Right lobe of liver (tissue), 6 donors: ENCODE data around the gene FDXACB1. TPM values are rescaled to one million over a fixed set of nuclear protein-coding genes. Genes with fewer than 3 reads are reported as not detected.

Source experiments
- ATAC-seq, 4 donors: fragments of 200-7000 bp; cut with Tn5 transposase; one replicate each; pipeline ENCODE4 v1.9.1; 2020; ENCODE audit warnings: mild to moderate bottlenecking in 4 of 4, moderate library complexity in 4 of 4
- DNase-seq, 3 donors: peaks; one replicate each; pipeline ENCODE4 v3.0.0-alpha.2; 2020
- H3K27ac ChIP-seq, 3 donors: fragments of 200-600 bp; one replicate each; pipeline ENCODE4 v1.8.0; 2022
- H3K27me3 ChIP-seq, 2 donors: fragments of 200-600 bp; one replicate each; pipeline ENCODE4 v1.8.0; 2022
- H3K36me3 ChIP-seq, 4 donors: fragments of 200-600 bp; sonication (generic) in 1 of 4; one replicate each; pipeline versions ENCODE4 v1.5.1 to v1.8.0; 2017 to 2022; ENCODE audit warnings: control low read depth in 1 of 4
- H3K4me1 ChIP-seq, 4 donors: fragments of 200-600 bp; sonication (generic) in 1 of 4; one replicate each; pipeline versions ENCODE4 v1.5.1 to v1.8.0; 2017 to 2022; ENCODE audit warnings: control low read depth in 1 of 4
- H3K4me3 ChIP-seq, 3 donors: fragments of 200-600 bp; one replicate each; pipeline ENCODE4 v1.8.0; 2022
- H3K9me3 ChIP-seq, 4 donors: fragments of 200-600 bp; sonication (generic) in 1 of 4; one replicate each; pipeline versions ENCODE4 v1.5.1 to v1.8.0; 2017 to 2022; ENCODE audit warnings: control low read depth in 1 of 4
- CTCF ChIP-seq, 4 donors: fragments of 200-600 bp in 3 of 4; fragments of 450-650 bp in 1 of 4; IDR thresholded peaks; one replicate each; pipeline versions ENCODE4 v1.5.1 to v1.8.0; 2016 to 2022; ENCODE audit warnings: antibody characterized with exemption in 4 of 4, mild to moderate bottlenecking in 2 of 4
- POLR2A ChIP-seq: fragments of 450-650 bp; IDR thresholded peaks from one replicate; pipeline ENCODE4 v1.6.1; 2017; ENCODE audit warnings: antibody characterized with exemption, mild to moderate bottlenecking
- WGBS: methylation state at CpG from one replicate; pipeline ENCODE4 v1.1.6; 2018; ENCODE audit warnings: low coverage, low lambda C conversion rate; ENCODE audit not compliant: insufficient coverage; ENCODE audit errors: missing lambda C conversion rate; 5-methylcytosine and 5-hydroxymethylcytosine counted together
- intact Hi-C, 2 donors: fragments of 100-400 bp; cut with DNase I; formaldehyde crosslinking; loops; one replicate each; pipeline versions ENCODE4 v1.11.2 to v1.14.1; 2022
- total RNA-seq, 6 experiments: library from RNA; depleted of rRNA in 2 of 6; stranded (reverse); fragments of >200 nt in 2 of 6; fragmentation: NEBNext Ultra II Directional in 3 of 6; extraction: Animal tissue kit (Norgen Biotek cat#: 25700) in 3 of 6; gene quantifications; one replicate each; pipeline versions ENCODE4 v1.1.0 to v1.2.4, GENCODE V29; 2016 to 2023
- donor health status: DM: no; HTN: yes; CAD: no.
- donor health status: DM: no; HTN: no; CAD: no.
- donor health status: DM: no; HTN: no; CAD: no.
- donor health status: DM: no; HTN: yes; CAD: no.
- donor health status: DM: no; HTN: yes; CAD: no.

Gene FDXACB1
- total RNA-seq, 6 experiments from 2014 or later: 0.90 to 1.3 (median 1.1) TPM

GRCh38 chr11:111837366-111837891 is 41.5 kb downstream of the FDXACB1 start:
- peak overlapping the region in 2 of 3 donors; percentile 51 to 81 for H3K27ac ChIP-seq
- peaks cover 0 to 66% (median 28%) of the 10 kb centered on the region in 4 donors for H3K4me1 ChIP-seq
- H3K4me3 ChIP-seq: no peak overlapping the region
- 90% methylated on average over 5 of the region's 5 CpGs for WGBS
- ATAC-seq (no peak), DNase-seq (no peak)
- no peaks in the 10 kb centered on the region for H3K9me3 ChIP-seq
- intact Hi-C loops: no loop called here
- TF ChIP-seq CTCF (IDR thresholded peaks at IDR 0.05) (no peak), POLR2A (no peak)
- no peaks in the 10 kb centered on the region for H3K36me3 ChIP-seq
- H3K27me3 ChIP-seq: no peaks in the 10 kb centered on the region

GRCh38 chr11:111836721-111837120 is 42.2 kb downstream of the FDXACB1 start:
- Histone ChIP-seq H3K27me3 (no peaks in the 10 kb centered on the region), H3K4me1 (peaks cover 0 to 66% (median 28%) of the 10 kb centered on the region in 4 donors), H3K4me3 (no peak overlapping the region), H3K27ac (peak overlapping the region; percentile 10 to 81 (median 51)), H3K9me3 (no peaks in the 10 kb centered on the region), H3K36me3 (no peaks in the 10 kb centered on the region)
- TF ChIP-seq POLR2A: no peak
- no peak for TF ChIP-seq CTCF (IDR thresholded peaks at IDR 0.05)
- WGBS: 29% methylated on average over 1 of the region's 1 CpG
- intact Hi-C loops: no loop called here
- no peak for ATAC-seq
- no peak for DNase-seq

- H3K4me1 ChIP-seq: peaks cover 0 to 60% (median 27%) of the 10 kb centered on the region in 4 donors
- H3K36me3 ChIP-seq: no peaks in the 10 kb centered on the region
- 27% methylated on average over 1 of the region's 1 CpG for WGBS
- H3K27ac ChIP-seq: peak overlapping the region; percentile 10 to 81 (median 51)
- no peaks in the 10 kb centered on the region for H3K27me3 ChIP-seq
- no peaks in the 10 kb centered on the region for H3K9me3 ChIP-seq
- ATAC-seq (peak; percentile 5 to 45 (median 23)), DNase-seq (peak in 1 of 3 donors; percentile 47)
- no peak overlapping the region for H3K4me3 ChIP-seq
- intact Hi-C loops: no loop called here
- no peak for TF ChIP-seq POLR2A
- no peak for TF ChIP-seq CTCF (IDR thresholded peaks at IDR 0.05)
These were observed 42.8 kb downstream of the FDXACB1 start for GRCh38 chr11:111836162-111836561.

GRCh38 chr11:111835665-111836064 is 43.3 kb downstream of the FDXACB1 start:
- H3K4me1 ChIP-seq: peaks cover 0 to 55% (median 24%) of the 10 kb centered on the region in 4 donors
- H3K4me3 ChIP-seq: no peak overlapping the region
- H3K27ac ChIP-seq: peak overlapping the region; percentile 9 to 81 (median 51)
- WGBS: 84% methylated on average over 6 of the region's 7 CpGs
- H3K27me3 ChIP-seq: no peaks in the 10 kb centered on the region
- DNase-seq: no peak
- no peaks in the 10 kb centered on the region for H3K9me3 ChIP-seq
- no peak for TF ChIP-seq POLR2A
- TF ChIP-seq CTCF (IDR thresholded peaks at IDR 0.05): no peak
- intact Hi-C loops: no loop called here
- ATAC-seq: no peak
- no peaks in the 10 kb centered on the region for H3K36me3 ChIP-seq
